RKO (cell line): ENCODE measurements around the gene AEN.

Experiments used
- DNase-seq: peaks from one replicate; pipeline ENCODE4 v3.0.0-alpha.2; 2016; ENCODE audit warnings: low spot score

Gene AEN, protein sequence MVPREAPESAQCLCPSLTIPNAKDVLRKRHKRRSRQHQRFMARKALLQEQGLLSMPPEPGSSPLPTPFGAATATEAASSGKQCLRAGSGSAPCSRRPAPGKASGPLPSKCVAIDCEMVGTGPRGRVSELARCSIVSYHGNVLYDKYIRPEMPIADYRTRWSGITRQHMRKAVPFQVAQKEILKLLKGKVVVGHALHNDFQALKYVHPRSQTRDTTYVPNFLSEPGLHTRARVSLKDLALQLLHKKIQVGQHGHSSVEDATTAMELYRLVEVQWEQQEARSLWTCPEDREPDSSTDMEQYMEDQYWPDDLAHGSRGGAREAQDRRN

DNA sequence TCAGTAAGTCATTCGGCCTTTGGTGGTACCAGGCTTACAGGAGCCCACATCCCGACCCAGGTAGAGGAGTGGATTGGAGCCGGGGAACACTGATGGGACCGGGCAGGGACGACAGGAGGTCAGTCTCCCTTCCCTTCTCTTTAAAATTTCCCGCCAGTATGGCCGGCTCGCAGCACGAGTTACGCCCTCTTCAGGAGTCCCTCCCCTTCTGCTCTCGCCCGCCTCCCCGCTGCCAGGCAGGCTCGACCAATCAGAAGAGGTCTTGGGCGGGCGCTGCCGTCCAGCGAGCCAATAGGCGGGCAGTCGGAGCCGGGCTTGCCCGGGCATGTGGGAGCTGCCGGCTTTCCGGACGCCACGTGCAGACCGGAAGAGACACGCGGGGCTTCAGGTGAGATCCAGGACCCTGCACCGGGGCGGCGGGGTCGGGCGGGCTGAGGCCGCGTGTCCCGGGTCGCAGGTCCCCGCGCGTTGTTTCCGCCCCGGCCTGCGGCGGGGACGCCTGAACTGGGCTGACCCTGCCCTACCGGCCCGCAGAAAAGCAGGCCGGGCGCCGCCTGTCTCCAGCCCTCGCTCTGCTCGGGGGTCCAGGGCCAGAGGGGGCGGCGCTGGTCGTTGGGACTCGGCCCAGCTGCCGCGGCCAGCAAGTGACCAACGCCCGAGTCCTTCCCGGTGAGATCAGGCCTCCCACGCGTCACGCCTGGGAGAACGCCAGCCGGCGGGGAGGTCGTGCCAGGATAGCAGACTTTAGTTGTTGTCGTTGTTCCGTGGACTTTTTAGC, at the start of gene AEN:
TSS of gene AEN (plus strand) at position 346 of the 778 bp plus-strand sequence. CDS start 4,870 bp downstream, outside the sequence.
- peak; percentile 95 for DNase-seq

DNA sequence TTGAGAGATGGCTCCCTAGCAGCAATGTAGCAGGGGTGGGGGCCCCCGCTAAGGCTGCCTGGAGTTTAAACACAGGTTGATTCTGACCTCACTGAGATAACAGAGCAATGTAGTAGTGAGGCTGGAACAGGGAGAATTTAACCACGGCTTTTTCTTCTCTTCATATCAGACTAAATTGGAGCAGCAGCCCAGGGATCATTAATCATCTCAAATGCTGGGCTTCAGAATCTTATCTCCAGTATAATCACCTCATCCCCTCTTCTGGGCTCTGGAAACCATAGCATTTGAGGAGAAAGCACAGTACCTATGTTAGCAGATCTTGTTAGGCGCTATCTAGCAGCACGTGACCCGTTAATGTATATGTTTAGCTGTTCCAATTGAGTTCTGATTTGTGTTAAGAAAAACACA, 49.3 kb upstream of the AEN start:
- DNase-seq: no peak

DNA sequence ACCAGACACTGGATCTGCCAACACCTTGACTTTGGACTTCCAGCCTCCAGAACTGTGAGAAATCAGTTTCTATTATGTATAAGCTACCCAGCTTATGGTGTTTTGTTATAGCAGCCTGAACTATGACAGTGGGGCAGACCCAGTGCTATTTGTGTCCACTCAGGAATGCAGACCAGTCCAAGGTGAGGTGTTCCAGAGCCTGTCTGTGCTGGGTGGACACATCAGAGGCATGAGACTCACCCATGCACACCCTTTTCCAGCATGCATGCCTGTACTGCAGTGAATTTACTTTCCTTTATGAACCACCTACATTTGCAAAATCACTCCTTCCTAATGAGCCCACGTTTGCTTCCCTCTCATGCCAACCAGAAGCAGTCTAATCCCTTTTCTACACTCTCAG, 47.1 kb upstream of the AEN start:
- no peak for DNase-seq

DNA sequence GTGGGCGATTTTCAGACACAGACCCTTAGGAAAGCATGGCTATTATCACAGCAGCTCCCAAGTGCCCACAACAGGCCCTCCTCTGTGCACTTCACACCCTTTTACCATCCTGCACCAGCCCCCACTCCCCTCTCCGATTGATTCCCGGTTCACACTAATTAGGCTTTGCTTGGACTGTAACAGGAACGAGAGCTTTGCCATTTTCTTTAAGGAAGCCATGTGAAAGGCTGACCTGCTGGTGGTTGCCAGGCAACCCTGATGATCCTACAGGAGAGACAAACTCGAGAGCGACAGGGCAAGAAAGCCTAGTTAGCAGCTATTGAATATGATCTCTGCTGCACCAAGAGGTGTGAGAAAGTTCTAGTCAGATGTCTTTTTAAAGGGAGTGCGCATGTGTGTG, 46.5 kb upstream of the AEN start:
- DNase-seq: no peak

DNA sequence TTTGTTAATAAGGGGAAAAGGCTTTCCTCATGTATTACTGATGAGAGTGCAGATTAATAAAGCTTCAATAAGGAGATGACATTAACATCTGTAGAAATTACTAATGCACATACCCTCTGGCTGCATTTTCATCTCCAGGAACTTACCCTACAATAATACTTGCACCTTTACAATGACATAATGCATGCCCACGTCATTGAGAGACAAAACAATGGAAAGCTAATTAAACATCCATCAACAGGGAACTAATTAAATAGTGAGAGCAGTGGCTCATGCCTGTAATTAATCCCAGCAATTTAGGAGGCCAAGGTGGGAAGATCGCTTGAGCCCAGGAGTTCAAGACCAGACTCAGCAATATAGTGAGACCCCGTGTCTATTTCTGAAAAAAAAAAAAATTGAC, 41.8 kb upstream of the AEN start:
- no peak for DNase-seq

DNA sequence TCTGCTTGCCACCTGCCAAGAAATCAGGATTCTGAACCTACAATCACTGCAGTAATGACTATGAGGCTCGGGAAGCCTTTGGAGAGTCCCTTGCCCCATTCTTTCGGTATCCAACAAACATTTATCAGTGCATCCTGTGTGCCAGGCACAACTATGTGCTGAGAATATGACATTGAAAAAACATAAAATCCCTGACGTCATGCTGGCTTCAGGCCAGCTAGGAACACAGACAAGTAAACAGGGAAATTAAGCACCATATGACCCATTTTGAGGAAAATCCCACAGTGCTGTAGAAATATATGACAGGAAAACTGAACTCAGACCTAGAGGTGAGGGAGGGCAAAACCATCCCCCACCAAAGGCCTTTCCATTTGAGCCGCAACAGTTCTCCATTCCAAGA, 40.6 kb upstream of the AEN start:
- DNase-seq: no peak

DNA sequence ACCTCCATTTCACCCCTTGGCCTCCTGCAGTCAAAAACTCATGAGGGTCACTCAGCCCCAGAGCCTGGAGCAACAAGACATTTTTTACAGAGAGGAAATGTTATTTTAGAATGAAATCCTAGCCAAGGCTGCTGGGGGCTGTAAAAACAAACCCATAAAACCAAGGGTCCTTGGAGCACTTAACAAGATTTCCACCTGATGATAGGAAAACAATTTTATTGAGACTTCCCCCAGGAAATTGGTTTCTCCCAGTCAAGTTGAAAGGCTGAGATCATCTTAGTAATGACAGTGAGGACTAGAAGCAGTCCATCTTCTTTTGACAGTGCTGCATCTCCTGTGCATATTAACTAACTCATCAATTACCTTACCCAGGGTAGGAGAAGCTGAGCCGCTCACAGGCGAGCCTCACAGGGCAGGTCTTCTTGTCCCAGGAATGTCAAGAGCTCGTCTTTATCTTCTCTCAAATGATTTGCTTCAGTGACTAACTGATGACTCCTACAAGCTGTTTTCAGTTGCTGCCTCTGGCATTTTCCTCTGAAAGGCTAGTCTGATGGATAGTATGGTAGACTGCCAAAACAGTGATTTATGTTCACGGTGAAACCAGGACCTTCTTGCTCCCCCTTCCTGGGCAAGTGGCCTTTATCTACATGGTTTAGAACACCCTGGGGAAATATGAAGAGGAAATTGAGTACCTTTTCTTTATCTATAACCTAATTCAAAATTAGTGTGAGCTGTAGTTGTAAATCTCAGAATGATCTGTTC, 34.6 kb upstream of the AEN start:
- DNase-seq: peak; percentile 10

DNA sequence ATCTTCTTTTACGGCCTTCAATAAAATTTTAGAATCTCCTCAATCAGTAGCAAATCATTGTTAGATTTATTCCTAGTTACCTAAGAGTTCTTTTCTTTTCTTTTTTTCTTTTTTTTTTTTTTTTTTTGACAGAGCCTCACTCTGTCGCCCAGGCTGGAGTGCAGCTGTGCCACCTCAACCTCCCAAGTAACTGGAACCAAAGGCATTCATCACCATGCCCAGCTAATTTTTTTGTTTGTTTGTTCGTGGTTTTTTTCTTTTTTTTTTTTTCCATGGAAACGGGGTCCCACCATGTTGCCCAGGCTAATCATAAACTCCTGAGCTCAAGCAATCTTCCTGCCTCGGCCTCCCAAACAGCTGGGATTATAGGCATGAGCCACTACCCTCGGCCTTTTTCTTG, 30.4 kb upstream of the AEN start:
- no peak for DNase-seq

DNA sequence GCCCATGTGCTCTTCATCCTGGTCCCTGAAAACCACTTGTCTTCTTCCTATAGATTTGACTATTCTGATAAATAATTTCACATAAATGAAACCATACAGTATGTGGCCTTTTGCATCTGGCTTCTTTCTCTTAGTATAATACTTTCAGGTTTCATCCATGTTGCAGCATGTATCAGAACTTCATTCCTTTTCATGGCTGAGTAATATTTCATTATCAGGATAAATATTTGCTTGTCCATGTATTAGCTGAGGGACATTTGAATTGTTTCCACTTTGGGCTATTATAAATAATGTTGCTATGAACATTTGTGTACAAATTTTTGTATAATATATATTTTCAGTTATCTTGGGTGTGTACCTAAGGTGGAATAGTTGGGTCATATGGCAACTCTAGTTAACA, 29.8 kb upstream of the AEN start:
- DNase-seq: no peak

DNA sequence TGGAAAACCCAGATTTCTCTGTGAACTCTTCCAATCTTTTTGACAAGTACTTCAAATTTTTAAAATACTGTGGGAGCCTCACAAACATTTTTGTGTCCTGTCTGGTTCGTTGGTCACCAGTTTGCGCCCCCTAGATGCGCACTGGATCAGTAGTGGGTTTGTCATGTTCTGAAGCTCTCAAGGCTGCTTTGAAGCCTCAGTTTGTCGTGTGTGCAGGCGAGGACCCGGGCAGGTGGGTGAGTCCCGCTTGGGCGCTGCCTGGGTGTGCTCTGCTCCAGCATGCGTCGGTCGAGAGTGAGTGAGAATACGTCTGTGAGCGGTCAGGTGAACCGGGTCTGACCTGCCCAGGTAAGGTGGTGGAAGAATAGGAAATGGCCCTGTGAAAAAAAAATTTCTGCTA, 17.3 kb upstream of the AEN start:
- DNase-seq: no peak

DNA sequence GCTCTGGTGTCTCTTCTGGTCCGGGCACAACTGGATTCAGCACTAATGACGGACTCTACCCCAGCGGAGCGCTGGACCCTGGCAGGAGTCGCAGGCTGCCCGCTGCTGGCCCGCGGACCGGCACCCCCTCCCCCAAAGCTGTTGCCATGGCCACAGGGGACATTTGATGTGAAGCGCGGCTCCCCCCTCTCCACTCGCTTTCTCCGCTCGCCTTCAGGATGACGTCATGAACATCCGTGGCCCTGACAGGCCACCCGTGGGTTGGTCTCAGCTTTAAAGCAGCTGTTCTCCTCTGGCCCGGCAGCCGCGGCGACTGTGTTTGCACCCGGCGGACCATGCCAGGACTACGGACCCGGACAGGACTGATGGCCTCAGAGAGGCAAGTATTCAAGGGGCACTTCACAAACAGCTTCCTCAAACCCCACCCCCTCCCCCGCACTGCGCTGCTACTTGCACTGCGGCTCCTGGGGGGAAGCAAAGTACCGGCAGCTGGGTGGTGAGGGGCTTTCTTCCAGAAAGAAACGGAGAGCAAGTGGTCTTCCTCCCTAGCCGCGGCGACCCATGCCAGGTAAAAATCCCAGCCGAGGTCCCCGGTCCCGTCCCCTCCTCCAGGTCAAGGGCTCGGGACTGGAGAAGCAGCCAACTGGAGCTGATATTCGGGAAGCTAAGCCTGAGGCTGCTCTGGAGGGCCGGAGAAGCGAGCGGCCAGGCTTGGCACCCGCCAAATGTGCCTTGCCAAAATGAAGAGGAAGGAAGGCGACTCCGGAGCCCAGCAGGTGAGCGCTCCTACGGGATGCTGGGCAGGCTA, 16.6 kb upstream of the AEN start:
- DNase-seq: no peak

DNA sequence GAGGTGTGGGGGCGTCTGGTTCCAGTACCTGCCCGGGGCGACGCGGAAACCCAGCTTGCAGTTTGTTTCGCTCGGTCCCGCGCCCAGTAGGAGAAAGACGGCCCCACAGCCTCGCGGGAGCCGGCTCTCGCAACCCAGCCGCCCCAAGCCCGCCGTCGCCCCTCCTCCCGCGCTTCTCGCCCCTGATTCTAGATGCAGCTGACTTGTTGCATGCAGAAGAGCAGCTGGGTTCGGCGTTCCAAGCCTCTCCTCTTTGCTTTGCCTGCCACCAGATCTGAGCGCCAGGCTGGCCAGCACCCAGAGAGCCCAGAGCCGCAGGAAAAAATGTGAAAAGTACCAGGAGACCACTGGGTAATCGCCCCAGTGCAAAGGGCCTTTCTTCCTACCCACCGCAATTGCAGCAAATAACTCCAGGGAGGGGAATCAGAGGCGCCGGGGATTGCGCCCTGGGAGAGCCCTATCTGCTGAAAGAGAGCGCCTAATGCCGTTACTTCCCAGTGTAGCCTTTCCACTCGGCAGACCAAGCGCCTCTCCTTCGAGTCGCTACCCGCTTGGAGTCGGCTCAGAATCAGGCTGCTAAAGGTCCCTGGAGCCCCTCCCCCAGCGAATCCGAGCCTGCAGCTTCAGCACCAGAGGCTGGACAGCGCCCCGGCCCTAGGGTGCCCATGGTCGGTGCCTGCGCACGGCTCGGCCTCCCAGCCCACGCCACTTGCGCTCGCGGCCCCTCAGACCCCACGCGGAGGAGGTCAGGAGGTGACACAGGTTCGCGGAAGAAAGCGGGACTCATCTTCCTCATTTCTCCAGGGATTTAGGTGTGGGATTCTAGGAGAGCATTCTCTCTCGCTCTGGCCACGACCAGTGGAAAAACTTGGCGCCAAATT, 15.7 kb upstream of the AEN start:
- no peak for DNase-seq

DNA sequence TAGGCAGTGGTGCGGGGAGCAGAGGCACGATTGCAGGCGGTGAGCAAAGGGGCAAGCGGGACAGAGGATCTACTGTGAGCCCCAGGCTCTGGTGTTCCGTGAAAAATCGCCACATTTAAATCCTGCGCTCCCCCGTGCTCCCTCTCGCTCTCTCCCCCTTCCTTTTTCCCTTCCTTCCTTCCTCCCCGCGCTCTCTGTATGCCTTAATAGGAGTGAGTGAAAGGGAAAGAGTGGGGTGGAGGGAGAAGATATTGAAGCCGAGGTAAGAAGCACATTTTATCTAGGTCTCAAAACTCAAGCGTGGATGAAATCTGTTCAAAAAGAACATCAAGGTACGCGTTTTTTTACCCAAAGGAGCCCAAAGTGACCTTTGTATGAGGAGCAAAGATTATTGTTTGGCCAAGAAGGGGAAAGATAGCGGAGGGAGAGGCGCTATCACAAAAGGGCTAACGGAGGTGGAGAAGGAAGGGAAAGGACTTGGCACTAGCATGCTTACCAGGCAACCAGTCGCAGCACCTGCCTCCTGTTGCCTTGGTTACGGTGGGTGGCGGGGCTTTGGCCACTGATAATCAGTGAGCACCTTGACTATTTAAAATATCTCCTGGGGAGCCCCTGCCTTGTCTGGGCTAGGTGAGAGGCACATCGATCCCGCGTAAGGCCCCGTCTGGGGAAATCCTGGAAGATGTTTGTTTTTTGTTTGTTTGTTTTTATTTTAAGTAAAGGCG, 14.9 kb upstream of the AEN start:
- DNase-seq: no peak

DNA sequence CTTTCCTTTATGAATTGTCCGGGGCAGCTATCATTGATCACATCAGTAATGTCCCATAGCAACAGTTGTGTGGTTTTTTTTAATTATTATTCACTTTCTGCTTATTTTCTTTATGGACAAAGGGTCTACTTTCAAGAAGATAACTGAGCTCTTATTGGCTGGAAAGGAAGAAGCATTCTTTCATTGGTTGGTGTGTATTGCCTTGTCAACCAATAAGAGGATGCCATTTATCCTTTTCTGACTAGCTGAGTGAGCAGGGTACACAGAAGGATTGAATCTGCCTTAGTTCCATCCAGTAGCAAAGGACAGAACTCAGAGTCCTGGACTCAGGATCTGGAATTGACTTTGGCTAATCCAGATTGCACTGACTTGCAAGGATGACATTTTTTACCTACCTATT, 13.2 kb upstream of the AEN start:
- no peak for DNase-seq

DNA sequence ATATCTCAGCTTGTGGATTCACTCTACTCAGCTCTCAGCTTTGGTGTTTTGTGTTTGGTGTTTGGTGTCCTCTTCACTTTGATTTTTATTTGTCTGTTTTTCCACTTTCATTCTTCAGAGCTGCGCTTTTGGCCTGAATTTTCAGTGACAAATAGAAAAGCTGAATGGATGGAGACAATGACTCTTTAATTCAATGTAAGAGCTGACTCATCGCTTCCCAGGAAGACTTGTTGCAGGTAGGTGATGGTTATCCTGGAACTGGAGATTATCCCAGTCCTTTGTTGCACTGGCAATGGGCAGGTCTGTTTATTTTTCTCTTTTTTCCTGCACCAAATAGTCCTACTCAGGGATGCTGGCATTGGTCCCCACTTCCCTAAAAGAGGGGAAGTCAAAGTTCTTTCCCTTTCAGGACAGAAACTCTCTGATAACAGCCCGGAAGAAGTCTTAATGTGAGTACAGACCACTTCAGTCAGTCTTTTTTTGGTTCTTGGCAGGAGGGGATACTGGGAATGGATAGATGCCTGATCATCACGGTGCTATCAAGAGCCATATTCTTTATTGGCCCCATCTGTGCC, 12.4 kb upstream of the AEN start:
- no peak for DNase-seq

DNA sequence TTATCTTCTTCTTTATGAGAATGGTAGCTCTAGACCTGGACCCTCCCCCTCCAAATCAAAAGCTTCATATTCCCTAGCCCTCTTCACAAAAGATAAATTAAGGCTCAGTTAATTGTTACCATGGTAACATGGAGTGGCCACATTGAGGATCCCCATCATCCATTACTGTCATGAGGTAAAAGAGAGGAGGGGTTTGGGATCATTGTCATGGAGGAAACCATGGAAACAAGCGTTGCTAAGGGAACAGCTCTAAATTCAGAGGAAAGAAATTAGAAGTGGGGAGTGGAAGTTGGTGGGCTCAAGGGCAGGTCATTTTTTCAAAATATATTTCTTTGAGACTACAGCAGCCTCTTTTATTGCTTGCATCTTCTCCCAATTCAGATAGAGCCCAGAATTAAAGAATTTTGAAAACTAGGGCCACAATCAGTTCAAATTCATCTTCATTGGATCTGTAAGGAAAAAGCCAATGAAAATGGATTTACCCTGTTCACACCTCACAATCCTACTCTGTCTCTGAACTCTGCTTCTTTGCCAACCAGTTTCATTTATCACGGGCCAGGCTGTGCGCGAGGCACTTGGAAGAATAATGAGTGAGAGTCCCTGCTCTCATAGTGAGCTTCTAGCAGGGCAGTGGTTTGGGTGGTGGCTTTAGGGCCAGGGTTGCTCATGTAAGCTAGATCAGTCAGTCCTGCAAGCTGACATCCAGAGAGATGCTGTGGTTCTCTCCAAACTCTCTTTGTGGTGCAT, 11.6 kb upstream of the AEN start:
- DNase-seq: no peak

DNA sequence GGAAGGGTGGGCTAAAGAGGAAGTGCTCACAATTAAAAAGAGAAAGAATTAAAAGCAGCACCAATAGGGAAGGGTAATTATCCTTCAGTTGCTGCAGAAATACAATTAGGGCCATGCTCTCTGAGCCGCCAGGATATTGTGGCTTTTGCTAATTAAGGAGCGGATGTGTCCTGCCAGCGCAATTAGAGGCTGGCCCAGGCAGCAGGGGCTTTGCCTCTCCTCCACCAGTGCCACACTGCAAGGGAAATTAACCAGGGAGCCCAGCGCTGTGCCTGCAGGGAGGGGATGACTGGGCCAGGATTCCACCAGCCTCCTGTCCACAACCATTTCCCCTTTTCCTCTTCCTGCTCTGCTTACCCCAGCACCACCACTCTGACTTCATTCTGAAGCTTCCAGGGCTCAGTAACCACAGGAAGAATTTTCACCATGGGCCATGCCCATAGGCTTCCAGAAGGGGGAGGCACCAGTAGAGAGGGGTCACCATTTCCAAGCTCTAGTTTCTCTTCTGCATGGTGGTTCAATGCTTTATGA, 10.4 kb upstream of the AEN start:
- no peak for DNase-seq

DNA sequence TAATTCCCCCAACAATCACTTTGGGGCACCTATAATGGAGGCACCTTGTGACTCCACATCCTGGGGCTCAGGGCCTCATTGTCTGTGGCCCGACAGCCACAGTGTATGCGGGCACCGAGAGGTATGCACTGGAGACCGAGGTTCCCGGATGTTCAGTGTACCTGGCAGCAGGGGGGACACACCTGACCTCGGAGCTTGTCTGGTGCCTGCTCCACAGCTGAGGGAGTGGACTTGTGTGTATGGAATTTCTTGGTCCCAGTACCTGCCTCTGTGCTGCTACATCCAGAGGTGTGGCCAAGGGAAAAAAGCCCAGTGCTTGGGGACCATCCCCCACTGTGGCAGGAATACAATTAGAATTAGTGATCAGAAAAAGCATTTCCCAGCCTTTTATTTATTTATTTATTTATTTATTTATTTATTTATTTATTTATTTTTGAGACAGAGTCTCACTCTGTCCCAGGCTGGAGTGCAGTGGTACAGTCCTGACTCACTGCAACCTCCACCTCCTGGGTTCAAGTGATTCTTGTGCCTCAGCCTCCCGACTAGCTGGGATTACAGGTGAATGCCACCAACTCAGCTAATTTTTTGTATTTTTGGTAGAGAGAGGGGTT, 8.8 kb upstream of the AEN start:
- no peak for DNase-seq
